SK-N-SH (cell line): ENCODE measurements around the gene MACROD1. TPM values are rescaled to one million over a fixed set of nuclear protein-coding genes. Genes with fewer than 3 reads are reported as not detected.

Source experiments
- CTCF ChIA-PET: fragments of 300-600, 350-600 bp; formaldehyde crosslinking; extraction: SDS; loops from one replicate; lab custom pipeline; 2021; lab: Yijun Ruan, JAX
- POLR2A ChIA-PET: fragments of 350-600 bp; sonication (Branson Sonifier 250); formaldehyde crosslinking; extraction: SDS; loops from one replicate; lab custom pipeline; 2020; ENCODE audit warnings: antibody characterized with exemption, inconsistent platforms; lab: Yijun Ruan, JAX
- DNase-seq: peaks from one replicate; pipeline ENCODE4 v3.0.0; 2012
- H2AFZ ChIP-seq: fragments of 200-600 bp; sonication (generic); 2 replicates; pipeline ENCODE4 v1.8.1; 2016; ENCODE audit warnings: antibody characterized with exemption, mild to moderate bottlenecking, low read depth
- H3F3A ChIP-seq: fragments of 200-600 bp; sonication (generic); replicated peaks from 2 replicates; pipeline ENCODE3; 2016; ENCODE audit warnings: antibody characterized with exemption, mild to moderate bottlenecking; ENCODE audit not compliant: insufficient read depth
- H3K27ac ChIP-seq, 2 experiments: fragments of 200-500 bp in 1 of 2; fragments of 200-600 bp in 1 of 2; sonication (Bioruptor generic) in 1 of 2; sonication (generic), shearing (Covaris generic) in 1 of 2; 2 replicates each; pipeline versions ENCODE4 v1.5.1 to v1.6.1; 2014 to 2016; ENCODE audit warnings: low read depth in 2 of 2, inconsistent platforms in 1 of 2, low read length in 1 of 2, mild to moderate bottlenecking in 1 of 2, mixed read lengths in 1 of 2
- H3K27me3 ChIP-seq: fragments of 200-600 bp; sonication (generic), shearing (Covaris generic); 2 replicates; pipeline ENCODE4 v1.6.1; 2016; ENCODE audit warnings: mixed run types; ENCODE audit not compliant: insufficient read depth
- H3K36me3 ChIP-seq, 2 experiments: fragments of 200-500 bp in 1 of 2; fragments of 200-600 bp in 1 of 2; sonication (Bioruptor generic) in 1 of 2; sonication (generic) in 1 of 2; replicated peaks in 1 of 2; 2 replicates each; pipeline versions ENCODE3 to v1.5.1; 2014 to 2016; ENCODE audit warnings: low read length in 1 of 2, mild to moderate bottlenecking in 1 of 2; ENCODE audit not compliant: insufficient read depth in 2 of 2, control insufficient read depth in 1 of 2
- H3K4me1 ChIP-seq, 2 experiments: fragments of 200-500 bp in 1 of 2; fragments of 200-600 bp in 1 of 2; sonication (Bioruptor generic) in 1 of 2; sonication (generic), shearing (Covaris generic) in 1 of 2; 2 replicates each; pipeline versions ENCODE4 v1.5.1 to v1.6.1; 2014 to 2016; ENCODE audit warnings: low read depth in 1 of 2, low read length in 1 of 2, mixed run types in 1 of 2; ENCODE audit not compliant: insufficient read depth in 2 of 2, control insufficient read depth in 1 of 2
- H3K4me2 ChIP-seq: fragments of 200-600 bp; sonication (generic), shearing (Covaris generic); 2 replicates; pipeline ENCODE4 v1.6.1; 2017; ENCODE audit warnings: mixed run types
- H3K4me3 ChIP-seq, 2 experiments: fragments of 200-500 bp in 1 of 2; fragments of 200-600 bp in 1 of 2; sonication (Bioruptor generic) in 1 of 2; sonication (generic), shearing (Covaris generic) in 1 of 2; 2 replicates each; pipeline versions ENCODE4 v1.5.1 to v1.8.1; 2014 to 2016; ENCODE audit warnings: low read depth in 2 of 2, inconsistent platforms in 1 of 2, low read length in 1 of 2, mild to moderate bottlenecking in 1 of 2, mixed read lengths in 1 of 2, moderate library complexity in 1 of 2
- H3K79me2 ChIP-seq: fragments of 200-600 bp; sonication (generic); 2 replicates; pipeline ENCODE4 v1.8.1; 2017; ENCODE audit warnings: mild to moderate bottlenecking; ENCODE audit not compliant: insufficient read depth
- H3K9ac ChIP-seq: fragments of 200-600 bp; sonication (generic); 2 replicates; pipeline ENCODE4 v1.6.1; 2017; ENCODE audit warnings: mixed run types
- H3K9me2 ChIP-seq: fragments of 200-600 bp; sonication (generic); 2 replicates; pipeline ENCODE4 v1.6.1; 2017; ENCODE audit warnings: mixed run types
- H3K9me3 ChIP-seq: fragments of 200-600 bp; sonication (generic); 2 replicates; pipeline ENCODE4 v1.6.1; 2017; ENCODE audit warnings: mixed run types, mild to moderate bottlenecking, moderate library complexity
- H4K20me1 ChIP-seq: fragments of 200-600 bp; sonication (generic); 2 replicates; pipeline ENCODE4 v1.6.1; 2017; ENCODE audit warnings: mild to moderate bottlenecking, mixed run types; ENCODE audit not compliant: insufficient read depth
- CHD2 ChIP-seq: fragments of 150-350 bp; IDR thresholded peaks from 2 replicates; pipeline ENCODE4 v1.6.1; 2018; ENCODE audit warnings: low read length; ENCODE audit not compliant: partially characterized antibody
- ELF1 ChIP-seq: IDR thresholded peaks from 2 replicates; pipeline ENCODE4 v1.4.0; 2012
- FOSL2 ChIP-seq: IDR thresholded peaks from 2 replicates; pipeline ENCODE4 v1.4.0; 2012; ENCODE audit warnings: low read depth, mild to moderate bottlenecking, moderate library complexity, borderline replicate concordance
- FOXJ3 ChIP-seq: sonication (generic); formaldehyde crosslinking; IDR thresholded peaks from 2 replicates; pipeline ENCODE4 v1.5.1; 2020; ENCODE audit warnings: mild to moderate bottlenecking, missing genetic modification reagents
- GABPA ChIP-seq: IDR thresholded peaks from 2 replicates; pipeline ENCODE4 v1.4.0; 2012; ENCODE audit warnings: low read depth, mild to moderate bottlenecking
- GATA2 ChIP-seq: sonication (generic); formaldehyde crosslinking; IDR thresholded peaks from 2 replicates; pipeline ENCODE4 v1.5.0; 2020; ENCODE audit warnings: mild to moderate bottlenecking, missing genetic modification reagents
- JUND ChIP-seq: IDR thresholded peaks from 2 replicates; pipeline ENCODE4 v1.4.0; 2012
- MEF2A ChIP-seq: IDR thresholded peaks from 2 replicates; pipeline ENCODE4 v1.4.0; 2012; ENCODE audit warnings: low read depth, borderline replicate concordance
- NFIC ChIP-seq: IDR thresholded peaks from 2 replicates; pipeline ENCODE4 v1.4.0; 2012; ENCODE audit warnings: borderline replicate concordance
- POLR2AphosphoS5 ChIP-seq: IDR thresholded peaks from 2 replicates; pipeline ENCODE4 v1.6.1; 2012; ENCODE audit warnings: low read depth, low read length
- RAD21 ChIP-seq: IDR thresholded peaks from 2 replicates; pipeline ENCODE4 v1.6.1; 2012; ENCODE audit warnings: mild to moderate bottlenecking, low read length
- RCOR1 ChIP-seq: fragments of 150-350 bp; IDR thresholded peaks from 2 replicates; pipeline ENCODE4 v1.6.1; 2017; ENCODE audit warnings: antibody characterized with exemption, low read length
- SIN3A ChIP-seq: IDR thresholded peaks from 2 replicates; pipeline ENCODE4 v1.6.1; 2012; ENCODE audit warnings: low read depth, mild to moderate bottlenecking, low read length, moderate library complexity, borderline replicate concordance
- WGBS: methylation state at CpG from one replicate; pipeline ENCODE4 v1.1.6; 2017; ENCODE audit warnings: low lambda C conversion rate; 5-methylcytosine and 5-hydroxymethylcytosine counted together
- polyA plus RNA-seq, 3 experiments: library from polyadenylated mRNA; depleted of rRNA; stranded (reverse); fragments of >200 nt; gene quantifications; 2 replicates each; pipeline ENCODE4 v1.2.3, GENCODE V29; 2012
- TF ChIP-seq, protein P1 (sequence below): IDR thresholded peaks from 2 replicates; pipeline ENCODE4 v1.4.0; 2012; ENCODE audit warnings: low read depth, borderline replicate concordance
- TF ChIP-seq, protein P2 (sequence below): fragments of 200-600 bp; sonication (generic); IDR thresholded peaks from 2 replicates; pipeline ENCODE4 v1.6.1; 2017; ENCODE audit warnings: antibody characterized with exemption, mild to moderate bottlenecking, moderate library complexity

MACROD1 gene
- polyA plus RNA-seq, 1 of the 3 experiments (the other 2 are of a cell fraction), result 49.1 TPM

DNA sequence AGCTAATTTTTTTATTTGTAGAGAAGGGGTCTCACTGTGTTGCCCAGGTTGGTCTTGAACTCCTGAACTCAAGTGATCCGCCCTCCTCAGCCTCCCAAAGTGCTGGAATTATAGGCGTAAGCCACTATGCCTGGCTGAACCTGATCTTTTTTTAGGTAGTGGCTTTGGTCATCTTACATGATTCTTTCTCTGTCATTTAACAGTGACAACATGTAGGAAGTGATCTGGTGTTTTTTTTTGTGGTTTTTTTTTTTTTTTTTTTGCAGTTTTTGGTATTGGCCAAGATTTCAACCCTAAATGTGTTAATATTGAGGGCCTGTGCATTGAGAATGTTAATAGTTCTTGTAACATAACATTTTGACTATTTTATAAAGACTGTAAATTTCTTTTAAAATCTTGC is 32.6 kb upstream of the MACROD1 start:
- POLR2A ChIA-PET, result no interaction called here
- no peak overlapping the region for H2AFZ ChIP-seq
- H3K9me3 ChIP-seq, result no peaks in the 10 kb centered on the region
- WGBS, result 100% methylated on average over 2 of the region's 2 CpGs
- H3K4me3 ChIP-seq, result no peak overlapping the region
- H4K20me1 ChIP-seq, result 0 out of 2 replicates have a peak, but pooled peaks cover under 1% of the 10 kb centered on the region
- H3K79me2 ChIP-seq, result peaks cover 13% of the 10 kb centered on the region; the same call in 1 of the 2 replicates
- no peak overlapping the region for H3K9ac ChIP-seq
- H3K4me2 ChIP-seq, result no peak overlapping the region
- H3K27me3 ChIP-seq, result no peaks in the 10 kb centered on the region
- DNase-seq, result no peak
- TF ChIP-seq RCOR1, result no peak
- TF ChIP-seq JUND, result no peak
- no peak for TF ChIP-seq SIN3A
- TF ChIP-seq CHD2, result no peak
- TF ChIP-seq FOSL2, result no peak
- no peak for TF ChIP-seq FOXJ3 (CRISPR knock-in tag)
- TF ChIP-seq MEF2A, result no peak
- no peak for TF ChIP-seq GABPA
- TF ChIP-seq GATA2 (CRISPR knock-in tag), result no peak
- TF ChIP-seq RAD21, result no peak
- no peaks in the 10 kb centered on the region for H3K9me2 ChIP-seq
- CTCF ChIA-PET, result interaction anchor here (0.9 to 2.2 kb wide), 2 partner anchors 13 to 106 kb away, joined by 3 to 5 read pairs; partner anchors contain the start of gene STIP1
- H3F3A ChIP-seq, result peaks cover 26% of the 10 kb centered on the region
- H3K27ac ChIP-seq, result no peak overlapping the region
- H3K4me1 ChIP-seq, result no peaks in the 10 kb centered on the region
- H3K36me3 ChIP-seq, result peaks cover 70 to 78% of the 10 kb centered on the region in 2 experiments

DNA sequence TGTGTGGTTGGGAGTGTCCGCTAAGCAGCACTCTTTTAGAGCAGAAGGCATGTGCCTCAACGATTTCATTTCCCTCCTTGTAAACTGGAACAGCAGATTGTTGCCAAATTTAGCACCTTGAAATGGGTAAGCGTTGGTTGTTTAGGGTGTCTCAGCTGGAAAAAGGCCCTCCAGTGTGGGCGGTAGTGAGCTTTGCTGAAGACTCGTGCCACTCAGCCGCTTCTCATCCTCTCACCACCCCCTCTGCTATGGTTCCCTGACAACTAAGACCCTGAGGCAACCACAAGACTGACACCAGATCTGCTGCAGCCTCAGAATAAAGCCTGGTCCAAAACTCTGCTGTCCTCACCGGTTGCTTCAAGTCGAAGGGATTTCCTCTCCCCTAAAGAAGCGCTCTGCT is 30.7 kb upstream of the MACROD1 start:
- H3K79me2 ChIP-seq, result peaks cover 13% of the 10 kb centered on the region
- H3K9me2 ChIP-seq, result no peaks in the 10 kb centered on the region
- DNase-seq, result no peak
- TF ChIP-seq, protein P1, sequence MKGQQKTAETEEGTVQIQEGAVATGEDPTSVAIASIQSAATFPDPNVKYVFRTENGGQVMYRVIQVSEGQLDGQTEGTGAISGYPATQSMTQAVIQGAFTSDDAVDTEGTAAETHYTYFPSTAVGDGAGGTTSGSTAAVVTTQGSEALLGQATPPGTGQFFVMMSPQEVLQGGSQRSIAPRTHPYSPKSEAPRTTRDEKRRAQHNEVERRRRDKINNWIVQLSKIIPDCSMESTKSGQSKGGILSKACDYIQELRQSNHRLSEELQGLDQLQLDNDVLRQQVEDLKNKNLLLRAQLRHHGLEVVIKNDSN, result no peak
- H3K36me3 ChIP-seq, result peaks cover 65 to 80% of the 10 kb centered on the region in 2 experiments
- H3K4me1 ChIP-seq, result no peaks in the 10 kb centered on the region
- 93% methylated on average over 9 of the region's 9 CpGs for WGBS
- CTCF ChIA-PET, result interaction anchor here (2.2 to 2.3 kb wide), 2 partner anchors 8 to 11 kb away, joined by 5 to 12 read pairs; partner anchors contain the start of gene STIP1
- no peaks in the 10 kb centered on the region for H3K27me3 ChIP-seq
- H3F3A ChIP-seq, result peaks cover 17% of the 10 kb centered on the region
- no peak overlapping the region for H3K9ac ChIP-seq
- H4K20me1 ChIP-seq, result peaks cover 16% of the 10 kb centered on the region
- no peak overlapping the region for H2AFZ ChIP-seq
- no peak overlapping the region for H3K4me2 ChIP-seq
- no peak overlapping the region for H3K27ac ChIP-seq
- POLR2A ChIA-PET, result interaction anchor here (1.6 kb wide), 1 partner anchor 10 kb away, joined by 3 read pairs; the partner anchor contains the start of gene FERMT3
- no peak overlapping the region for H3K4me3 ChIP-seq
- no peaks in the 10 kb centered on the region for H3K9me3 ChIP-seq

DNA sequence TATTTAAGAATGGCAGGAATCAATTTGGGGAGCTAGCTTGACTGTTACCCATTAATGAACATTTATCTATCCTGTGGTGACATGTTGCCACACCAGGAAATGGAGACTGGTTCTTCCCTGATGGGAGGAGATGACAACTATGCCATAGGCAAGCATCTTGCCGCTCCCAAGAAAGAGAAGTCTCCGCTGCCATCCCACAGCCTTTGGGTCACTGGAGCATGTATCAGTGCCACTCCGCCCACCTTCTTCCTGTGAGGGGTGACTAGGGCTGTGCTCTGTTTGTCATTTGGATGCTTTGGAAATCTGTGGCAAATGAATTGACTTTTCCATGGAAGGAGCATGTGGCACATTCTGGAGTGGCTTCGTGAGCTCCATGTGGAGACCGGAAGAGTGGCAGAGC is 26.5 kb upstream of the MACROD1 start:
- H3K4me3 ChIP-seq, result no peak overlapping the region
- H3K9me2 ChIP-seq, result no peaks in the 10 kb centered on the region
- no peaks in the 10 kb centered on the region for H3K9me3 ChIP-seq
- no peak for DNase-seq
- H3K27me3 ChIP-seq, result no peaks in the 10 kb centered on the region
- H3K4me2 ChIP-seq, result no peak overlapping the region
- H3K9ac ChIP-seq, result no peak overlapping the region
- POLR2A ChIA-PET, result interaction anchor here (0.9 kb wide), 1 partner anchor 9 kb away, joined by 3 read pairs; no protein-coding TSS in a partner anchor
- H4K20me1 ChIP-seq, result peaks cover 43% of the 10 kb centered on the region
- H3K27ac ChIP-seq, result no peak overlapping the region
- CTCF ChIA-PET, result interaction anchor here (0.7 to 2.4 kb wide), 2 partner anchors 12 to 55 kb away, joined by 3 to 7 read pairs; partner anchors contain the start of gene PPP1R14B
- H3K36me3 ChIP-seq, result peaks cover 48 to 54% of the 10 kb centered on the region in 2 experiments
- H3K79me2 ChIP-seq, result peaks cover 13% of the 10 kb centered on the region
- WGBS, result 97% methylated on average over 5 of the region's 5 CpGs
- H3F3A ChIP-seq, result peaks cover 10% of the 10 kb centered on the region
- TF ChIP-seq, protein P1, result no peak
- TF ChIP-seq NFIC (no peak), ELF1 (no peak), POLR2AphosphoS5 (no peak), FOSL2 (no peak)
- TF ChIP-seq, protein P2, sequence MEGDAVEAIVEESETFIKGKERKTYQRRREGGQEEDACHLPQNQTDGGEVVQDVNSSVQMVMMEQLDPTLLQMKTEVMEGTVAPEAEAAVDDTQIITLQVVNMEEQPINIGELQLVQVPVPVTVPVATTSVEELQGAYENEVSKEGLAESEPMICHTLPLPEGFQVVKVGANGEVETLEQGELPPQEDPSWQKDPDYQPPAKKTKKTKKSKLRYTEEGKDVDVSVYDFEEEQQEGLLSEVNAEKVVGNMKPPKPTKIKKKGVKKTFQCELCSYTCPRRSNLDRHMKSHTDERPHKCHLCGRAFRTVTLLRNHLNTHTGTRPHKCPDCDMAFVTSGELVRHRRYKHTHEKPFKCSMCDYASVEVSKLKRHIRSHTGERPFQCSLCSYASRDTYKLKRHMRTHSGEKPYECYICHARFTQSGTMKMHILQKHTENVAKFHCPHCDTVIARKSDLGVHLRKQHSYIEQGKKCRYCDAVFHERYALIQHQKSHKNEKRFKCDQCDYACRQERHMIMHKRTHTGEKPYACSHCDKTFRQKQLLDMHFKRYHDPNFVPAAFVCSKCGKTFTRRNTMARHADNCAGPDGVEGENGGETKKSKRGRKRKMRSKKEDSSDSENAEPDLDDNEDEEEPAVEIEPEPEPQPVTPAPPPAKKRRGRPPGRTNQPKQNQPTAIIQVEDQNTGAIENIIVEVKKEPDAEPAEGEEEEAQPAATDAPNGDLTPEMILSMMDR, result no peak
- H3K4me1 ChIP-seq, result no peaks in the 10 kb centered on the region
- no peak overlapping the region for H2AFZ ChIP-seq
